Upper lobe of left lung (tissue), 6 donors: ENCODE results near the gene CNPY1. TPM values are rescaled to one million over a fixed set of nuclear protein-coding genes. Genes with fewer than 3 reads are reported as not detected.

Source experiments
- ATAC-seq, 2 donors: fragments of 200-7000 bp; cut with Tn5 transposase; one replicate each; pipeline ENCODE4 v1.9.1; 2022; ENCODE audit warnings: mild to moderate bottlenecking in 2 of 2, moderate library complexity in 2 of 2; ENCODE audit not compliant: low FRiP score in 2 of 2
- DNase-seq, 2 donors: peaks; one replicate each; pipeline ENCODE4 v3.0.0-alpha.2; 2019 to 2020
- H3K27ac ChIP-seq, 4 donors: fragments of 200-600 bp; sonication (generic); one replicate each; pipeline ENCODE4 v1.5.1; 2016 to 2019
- H3K27me3 ChIP-seq, 4 donors: fragments of 200-600 bp; sonication (generic); one replicate each; pipeline ENCODE4 v1.5.1; 2017 to 2019
- H3K36me3 ChIP-seq, 4 donors: fragments of 200-600 bp; sonication (generic); one replicate each; pipeline ENCODE4 v1.5.1; 2016 to 2019
- H3K4me1 ChIP-seq, 4 donors: fragments of 200-600 bp; sonication (generic); one replicate each; pipeline ENCODE4 v1.5.1; 2018 to 2019
- H3K4me3 ChIP-seq, 4 donors: fragments of 200-600 bp; sonication (generic); one replicate each; pipeline ENCODE4 v1.5.1; 2017 to 2019; ENCODE audit warnings: mild to moderate bottlenecking in 2 of 4, moderate library complexity in 1 of 4
- H3K9me3 ChIP-seq, 4 donors: fragments of 200-600 bp; sonication (generic); one replicate each; pipeline ENCODE4 v1.5.1; 2018 to 2019
- CTCF ChIP-seq, 6 experiments: fragments of 450-650 bp in 4 of 6; fragments of 200-600 bp in 2 of 6; sonication (generic) in 2 of 6; IDR thresholded peaks; one replicate each; pipeline ENCODE4 v1.5.1; 2016 to 2019; ENCODE audit warnings: antibody characterized with exemption in 6 of 6
- EP300 ChIP-seq, 4 donors: sonication (generic); formaldehyde crosslinking; IDR thresholded peaks; one replicate each; pipeline ENCODE4 v1.5.1; 2017; ENCODE audit warnings: antibody characterized with exemption in 4 of 4, control low read depth in 2 of 4
- POLR2A ChIP-seq, 4 donors: fragments of 450-650 bp; IDR thresholded peaks; one replicate each; pipeline ENCODE4 v1.5.1; 2016 to 2017; ENCODE audit warnings: antibody characterized with exemption in 4 of 4, mild to moderate bottlenecking in 2 of 4
- POLR2AphosphoS5 ChIP-seq, 2 donors: sonication (generic); formaldehyde crosslinking; IDR thresholded peaks; one replicate each; pipeline ENCODE4 v1.5.1; 2017; ENCODE audit warnings: antibody characterized with exemption in 2 of 2
- WGBS, 2 donors: methylation state at CpG; one replicate each; pipeline ENCODE4 v1.1.5; 2017 to 2018; 5-methylcytosine and 5-hydroxymethylcytosine counted together
- total RNA-seq, 6 donors: library from RNA; depleted of rRNA in 4 of 6; stranded (reverse); fragments of >200 nt in 4 of 6; gene quantifications; one replicate each; pipeline versions ENCODE4 v1.1.0 to v1.2.1, GENCODE V29; 2016 to 2021
- donor health status: DM: no; HTN: no; CAD: no; lungs with moderate emphysema.
- donor health status: DM: no; HTN: yes; CAD: no; lungs with severe emphysema.

The CNPY1 gene
- total RNA-seq, 6 donors from 2014 or later, result not detected

- Histone ChIP-seq H3K27ac (no peak overlapping the region), H3K9me3 (peaks cover 0 to 3% (median 0%) of the 10 kb centered on the region in 4 donors), H3K36me3 (no peaks in the 10 kb centered on the region), H3K4me3 (no peak overlapping the region), H3K4me1 (peaks cover 14 to 34% (median 24%) of the 10 kb centered on the region in 4 donors), H3K27me3 (peaks cover 0 to 69% (median 48%) of the 10 kb centered on the region in 4 donors)
- ATAC-seq (no peak), DNase-seq (peak in 1 of 2 donors; percentile 59)
- TF ChIP-seq EP300 (IDR thresholded peaks at IDR 0.05) (no peak), CTCF (IDR thresholded peaks at IDR 0.05) (no peak), POLR2AphosphoS5 (IDR thresholded peaks at IDR 0.05) (no peak), POLR2A (IDR thresholded peaks at IDR 0.05) (no peak)
- WGBS, 2 donors, result 6 to 8% methylated on average over 14 to 24 of the region's 24 CpGs
Measured at GRCh38 chr7:155470686-155471638, 75.4 kb downstream of the CNPY1 start.

DNA sequence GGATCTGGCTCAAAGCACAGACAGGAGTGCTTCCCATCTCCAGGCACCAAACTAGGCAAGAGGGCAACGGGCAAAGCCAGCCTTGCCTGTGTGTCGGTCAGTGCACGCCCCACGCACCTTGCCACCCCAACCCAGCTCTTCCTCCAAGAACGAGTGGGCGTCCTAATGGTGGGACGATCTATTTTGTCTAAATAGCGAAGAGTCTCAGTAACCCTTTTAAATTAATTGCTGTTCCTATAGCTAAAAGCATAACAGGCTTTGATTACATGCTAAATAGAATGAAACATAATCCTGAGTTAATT, 76.2 kb downstream of the CNPY1 start:
- no peak overlapping the region for H3K4me3 ChIP-seq
- DNase-seq (no peak), ATAC-seq (no peak)
- 24% methylated on average over 8 of the region's 8 CpGs for WGBS, 2 donors
- H3K9me3 ChIP-seq, result no peaks in the 10 kb centered on the region
- peaks cover 14 to 43% (median 24%) of the 10 kb centered on the region in 4 donors for H3K4me1 ChIP-seq
- peaks cover 0 to 77% (median 54%) of the 10 kb centered on the region in 4 donors for H3K27me3 ChIP-seq
- H3K27ac ChIP-seq, result no peak overlapping the region
- no peak for TF ChIP-seq CTCF (IDR thresholded peaks at IDR 0.05)
- no peak for TF ChIP-seq EP300 (IDR thresholded peaks at IDR 0.05)
- no peak for TF ChIP-seq POLR2AphosphoS5 (IDR thresholded peaks at IDR 0.05)
- TF ChIP-seq POLR2A (IDR thresholded peaks at IDR 0.05), result no peak
- no peaks in the 10 kb centered on the region for H3K36me3 ChIP-seq

DNA sequence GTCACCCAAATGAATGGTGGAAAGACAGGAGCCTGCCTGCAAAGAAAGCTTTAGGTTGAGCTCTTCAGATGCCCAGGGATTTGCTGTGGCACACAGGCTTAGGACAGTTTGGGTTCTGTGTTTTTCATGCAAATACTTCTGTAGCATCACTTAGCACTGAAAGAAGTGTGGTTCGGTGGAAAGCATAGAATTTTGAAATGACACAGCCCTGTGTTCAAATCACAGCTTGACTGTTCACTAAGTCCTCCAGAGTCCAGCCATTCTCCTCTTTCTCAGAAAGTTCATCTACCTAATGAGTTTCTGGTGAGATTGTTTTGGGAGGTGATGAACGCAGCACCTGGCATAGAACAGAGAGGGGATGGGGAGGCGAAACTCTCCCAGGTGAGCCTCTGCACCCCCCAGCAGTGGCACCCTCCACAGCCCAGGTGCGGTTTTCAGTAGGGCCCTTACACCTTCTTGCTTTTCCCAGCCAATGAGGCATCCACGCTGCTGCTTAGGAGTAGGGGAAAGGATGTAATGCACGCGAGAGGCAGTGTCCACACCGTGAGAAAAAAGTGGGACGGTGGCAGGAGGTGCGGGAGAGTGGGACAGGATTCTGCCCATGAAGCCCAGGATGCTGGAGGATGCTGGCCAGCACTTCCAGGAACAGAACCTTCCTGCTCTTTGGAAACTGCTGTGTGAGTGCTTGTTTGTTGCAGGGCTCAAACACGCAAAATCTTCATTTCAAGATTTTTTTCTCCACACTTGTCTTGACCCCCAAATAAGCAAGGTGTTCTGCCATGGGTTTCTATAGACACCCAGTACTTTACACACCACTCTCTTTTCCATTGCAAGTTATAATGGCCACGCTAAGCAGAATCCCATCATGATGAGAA, 76.8 kb downstream of the CNPY1 start:
- H3K4me3 ChIP-seq, result no peak overlapping the region
- ATAC-seq (no peak), DNase-seq (no peak)
- peaks cover 14 to 45% (median 24%) of the 10 kb centered on the region in 4 donors for H3K4me1 ChIP-seq
- no peaks in the 10 kb centered on the region for H3K9me3 ChIP-seq
- TF ChIP-seq POLR2AphosphoS5 (IDR thresholded peaks at IDR 0.05) (no peak), CTCF (IDR thresholded peaks at IDR 0.05) (no peak), POLR2A (IDR thresholded peaks at IDR 0.05) (no peak), EP300 (IDR thresholded peaks at IDR 0.05) (no peak)
- H3K27me3 ChIP-seq, result peaks cover 0 to 83% (median 57%) of the 10 kb centered on the region in 4 donors
- no peaks in the 10 kb centered on the region for H3K36me3 ChIP-seq
- H3K27ac ChIP-seq, result no peak overlapping the region
- WGBS, 2 donors, result 6 to 14% methylated on average over 12 of the region's 12 CpGs

- H3K4me1 ChIP-seq, result peaks cover 14 to 45% (median 24%) of the 10 kb centered on the region in 4 donors
- H3K27me3 ChIP-seq, result peaks cover 0 to 85% (median 56%) of the 10 kb centered on the region in 4 donors
- no peak for DNase-seq
- no peak for TF ChIP-seq POLR2A (IDR thresholded peaks at IDR 0.05)
- no peak for TF ChIP-seq CTCF (IDR thresholded peaks at IDR 0.05)
- no peak for TF ChIP-seq POLR2AphosphoS5 (IDR thresholded peaks at IDR 0.05)
- TF ChIP-seq EP300 (IDR thresholded peaks at IDR 0.05), result no peak
- H3K9me3 ChIP-seq, result no peaks in the 10 kb centered on the region
- WGBS, 2 donors, result 11 to 17% methylated on average over 10 of the region's 10 CpGs
- no peak for ATAC-seq
- no peak overlapping the region for H3K4me3 ChIP-seq
- no peaks in the 10 kb centered on the region for H3K36me3 ChIP-seq
- no peak overlapping the region for H3K27ac ChIP-seq
Measured at GRCh38 chr7:155468785-155469148, 77.6 kb downstream of the CNPY1 start.
